Measurements from ENCODE around the gene ZNF837.
"Not testable (repeated sequence)": the region's sequence is repeated elsewhere in the genome, so short reads cannot be mapped to it uniquely, and the experiment has no call there.

The ZNF837 gene

DNA sequence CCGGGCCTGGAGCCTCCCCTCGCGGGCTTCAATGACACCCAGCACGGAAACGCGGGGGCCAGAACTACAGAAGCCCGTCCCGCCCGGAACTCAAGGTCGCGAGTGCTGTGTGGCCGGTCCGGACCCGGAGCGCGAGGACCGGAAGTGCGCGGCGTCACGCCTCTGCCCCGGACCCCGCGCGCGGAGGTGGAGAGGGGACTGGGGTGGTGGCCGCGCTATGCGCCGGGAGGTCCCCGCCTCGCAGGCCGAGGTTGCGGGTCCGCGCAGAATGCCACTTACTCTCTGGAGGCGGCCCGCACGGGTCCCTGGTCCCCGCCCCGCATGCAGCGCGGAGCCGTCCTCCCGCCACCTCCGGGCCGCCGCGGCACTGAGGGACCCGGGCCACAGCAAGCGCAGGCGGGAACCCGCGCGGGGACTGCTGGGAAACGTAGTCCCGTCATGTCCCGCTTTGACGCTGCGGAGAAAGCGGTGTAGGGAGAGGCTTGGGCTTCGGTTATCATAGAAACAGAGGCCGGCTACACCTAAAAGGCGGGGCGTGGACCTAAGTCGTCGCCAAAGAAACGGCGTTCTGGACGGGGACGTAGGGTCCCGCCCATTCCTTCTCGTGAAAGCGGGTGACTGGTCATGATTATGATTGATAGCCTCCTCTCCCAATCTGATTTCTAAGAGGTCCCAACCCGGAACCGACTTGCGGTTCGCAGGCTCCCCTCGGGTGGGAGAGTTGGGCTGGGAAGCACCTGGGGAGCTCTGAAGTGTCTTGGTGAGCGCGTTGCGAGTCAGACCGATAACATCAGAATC, at the start of gene ZNF837:
TSS of gene ZNF837 (minus strand) at position 369 of the 798 bp plus-strand sequence. CDS start 11,698 bp downstream, outside the sequence.
- FAIRE-seq (peak; percentile 93), DNase-seq (ENCODE audit: low spot score) (peak; percentile 99)

DNA sequence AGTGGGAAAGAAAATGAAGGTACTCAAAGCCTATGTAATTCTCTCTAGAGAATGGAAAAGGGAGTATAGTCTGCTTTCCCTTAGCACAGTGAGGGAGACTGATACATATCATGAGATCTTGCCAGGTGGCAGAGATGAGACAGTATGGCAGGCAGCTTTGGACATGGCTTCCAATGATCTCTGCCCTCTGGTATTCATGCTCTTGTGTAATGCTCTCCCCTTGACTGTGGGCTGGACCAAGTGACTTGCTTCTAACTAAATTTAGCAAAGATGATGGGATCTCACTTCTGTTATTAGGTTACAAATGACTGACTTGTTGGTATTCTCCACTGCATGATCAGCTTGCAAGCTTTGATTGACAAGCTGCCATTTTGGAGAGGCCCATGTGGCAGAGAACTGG, 48.9 kb upstream of the ZNF837 start:
- FAIRE-seq (no peak), DNase-seq (ENCODE audit: low spot score) (no peak)

DNA sequence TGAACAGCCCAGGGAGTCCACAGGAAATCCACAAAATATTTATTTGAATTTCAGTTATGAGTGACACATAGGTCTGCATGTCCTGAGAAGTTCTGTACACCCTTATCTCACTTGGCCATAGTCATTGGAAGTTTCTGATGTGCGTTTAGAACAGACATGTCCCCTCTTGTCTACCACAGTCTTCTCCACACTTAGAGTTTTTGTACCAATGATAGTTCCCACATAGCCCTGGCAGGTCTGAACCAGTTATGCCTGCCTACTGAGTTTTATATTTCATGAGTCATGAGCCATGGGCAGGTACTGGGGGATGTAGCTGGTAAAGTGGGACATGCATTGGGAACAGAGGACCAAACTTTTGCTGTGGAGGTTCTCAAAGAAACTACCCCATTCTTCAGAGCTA, 47.8 kb upstream of the ZNF837 start:
- FAIRE-seq = no peak

DNA sequence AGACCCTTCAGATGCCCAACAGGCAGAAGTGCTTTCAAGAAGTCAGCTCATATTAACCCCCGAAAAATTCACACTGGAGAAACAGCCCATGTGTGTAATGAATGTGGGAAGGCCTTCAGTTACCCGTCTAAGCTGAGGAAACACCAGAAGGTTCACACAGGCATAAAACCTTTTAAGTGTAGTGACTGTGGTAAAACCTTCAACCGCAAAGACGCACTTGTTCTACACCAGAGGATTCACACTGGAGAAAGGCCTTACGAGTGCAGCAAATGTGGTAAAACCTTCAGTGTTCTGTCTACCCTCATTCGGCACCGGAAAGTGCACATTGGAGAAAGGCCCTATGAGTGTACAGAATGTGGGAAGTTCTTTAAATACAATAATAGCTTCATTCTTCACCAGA, 36.2 kb upstream of the ZNF837 start:
- DNase-seq (ENCODE audit: low spot score) = no peak
- FAIRE-seq = no peak

More for the DNA sequence above, 47.8 kb upstream of the ZNF837 start:
- no peak for DNase-seq (ENCODE audit: low spot score)

DNA sequence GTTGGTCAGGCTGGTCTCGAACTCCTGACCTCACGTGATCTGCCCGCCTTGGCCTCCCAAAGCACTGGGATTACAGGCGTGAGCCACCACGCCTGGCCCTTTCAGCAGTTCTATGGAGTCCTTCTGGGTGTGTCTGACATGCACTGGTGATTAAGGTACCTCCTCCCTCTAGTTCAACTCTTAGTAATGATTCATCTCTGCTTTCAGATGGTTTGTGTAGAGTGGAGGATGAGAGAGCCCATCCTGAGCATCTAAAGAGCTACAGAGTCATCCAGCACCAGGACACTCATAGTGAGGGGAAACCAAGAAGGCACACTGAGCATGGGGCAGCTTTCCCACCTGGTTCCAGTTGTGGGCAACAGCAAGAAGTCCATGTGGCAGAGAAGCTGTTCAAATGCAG, 35.8 kb upstream of the ZNF837 start:
- DNase-seq (ENCODE audit: low spot score) (no peak), FAIRE-seq (no peak)

DNA sequence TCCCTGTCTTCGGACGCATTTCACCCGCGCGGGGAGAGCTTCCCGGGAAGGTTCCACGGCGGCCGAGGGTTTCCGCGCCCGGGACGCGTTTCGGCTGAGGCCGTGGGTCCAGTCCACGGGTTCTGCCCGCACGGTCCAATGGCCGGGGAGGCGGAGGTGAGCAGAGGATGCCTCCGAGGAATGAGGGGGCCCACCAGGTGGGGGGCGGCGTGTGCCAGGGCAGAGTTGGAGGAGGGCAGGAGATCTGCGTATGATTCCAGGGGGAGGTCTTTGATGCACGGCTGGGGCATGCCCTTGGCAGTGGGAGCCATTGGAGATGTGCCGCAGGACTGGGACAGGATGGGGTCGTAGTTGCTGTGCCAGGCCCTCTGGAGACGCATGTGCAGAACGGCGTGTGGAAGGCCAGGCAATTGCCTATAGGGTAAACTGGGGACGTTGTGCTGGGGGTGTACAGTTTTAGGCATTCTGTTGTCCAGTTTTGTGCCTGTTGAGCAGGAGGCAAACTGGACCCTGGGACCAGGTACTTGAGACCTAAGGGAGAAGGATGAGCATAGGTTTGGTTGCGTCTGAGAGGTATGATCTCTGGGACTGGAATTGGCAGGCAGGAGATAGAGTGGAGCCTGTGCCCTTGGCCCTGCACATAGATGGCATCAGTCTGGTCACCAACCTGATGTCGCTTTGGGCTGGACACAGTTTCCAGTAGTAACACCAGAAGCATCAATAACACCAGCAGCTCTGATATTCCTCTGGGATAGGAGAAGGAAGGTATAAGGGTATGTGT, 28.4 kb upstream of the ZNF837 start:
- DNase-seq (ENCODE audit: low spot score) (peak; percentile 25), FAIRE-seq (no peak)

DNA sequence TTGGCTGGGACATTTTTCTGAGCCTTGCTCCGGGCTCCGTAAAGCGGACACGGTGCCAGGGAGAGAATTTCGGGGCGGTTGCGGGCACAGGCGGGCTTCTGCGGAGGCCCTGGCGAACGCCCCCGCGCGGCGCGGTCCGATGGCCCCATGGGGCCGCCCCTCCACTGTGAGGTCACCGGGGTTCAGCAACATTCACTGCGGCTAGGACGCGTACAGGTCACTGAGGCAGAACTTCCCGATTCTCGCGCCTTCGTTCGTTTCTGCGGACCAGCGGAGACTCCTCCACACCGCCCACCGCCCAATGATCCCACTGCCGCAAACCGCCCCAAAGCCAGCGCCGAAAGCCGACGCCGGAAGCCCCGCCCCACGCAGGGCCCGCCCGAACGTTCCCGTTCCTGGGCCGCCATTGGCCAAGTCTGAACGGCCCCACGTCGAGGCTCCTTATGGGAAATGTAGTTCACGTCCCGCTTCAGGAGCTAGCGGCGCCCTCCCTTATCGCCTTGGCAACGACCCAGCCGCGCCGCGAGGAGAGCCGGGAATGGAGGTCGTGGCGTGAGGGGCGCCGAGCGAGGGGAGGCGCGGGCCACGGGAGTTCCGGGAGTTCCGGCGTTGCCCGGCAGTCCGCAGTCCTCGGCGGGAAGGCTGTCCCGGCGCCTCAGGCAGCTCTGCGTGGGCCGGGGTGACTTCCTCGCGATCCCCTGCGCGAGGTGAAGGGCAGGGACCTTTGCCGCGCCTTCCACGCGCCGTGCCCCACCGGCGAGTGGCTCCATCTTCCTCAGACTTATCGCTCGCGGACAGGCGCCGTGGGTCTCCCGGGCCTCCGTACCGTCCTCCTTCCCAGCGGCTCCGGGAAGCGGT, 27.6 kb upstream of the ZNF837 start, which contains the start of gene ZNF584:
TSS of gene ZNF584 (plus strand) at position 498 of the 858 bp plus-strand sequence. CDS start 499 bp downstream, outside the sequence.
- DNase-seq (ENCODE audit: low spot score) (peak; percentile 86), FAIRE-seq (no peak)

DNA sequence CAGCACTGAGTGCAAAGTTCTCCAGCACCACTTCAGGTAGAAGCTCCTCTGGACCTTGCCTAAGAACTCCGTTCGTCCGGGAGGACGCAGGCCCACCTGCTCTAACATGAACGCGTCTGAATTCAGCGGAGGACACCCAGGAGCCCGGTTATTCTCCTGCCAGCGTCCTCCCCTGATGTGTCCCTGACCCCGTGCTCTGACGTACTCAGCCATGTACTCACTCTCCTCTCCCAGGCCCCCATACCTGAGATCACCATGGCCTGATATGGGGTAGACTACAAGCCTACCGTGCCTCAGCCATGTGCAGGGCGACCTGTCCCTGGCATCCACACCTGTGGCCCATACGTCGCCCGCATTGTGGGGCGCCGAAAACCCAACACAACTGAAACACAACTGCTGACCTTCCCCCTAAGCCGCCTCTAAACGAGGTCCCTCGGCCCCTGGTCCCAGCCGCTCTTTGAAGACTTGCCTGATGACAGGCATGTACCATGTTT, 26.9 kb upstream of the ZNF837 start:
- DNase-seq (ENCODE audit: low spot score) (no peak), FAIRE-seq (no peak)

DNA sequence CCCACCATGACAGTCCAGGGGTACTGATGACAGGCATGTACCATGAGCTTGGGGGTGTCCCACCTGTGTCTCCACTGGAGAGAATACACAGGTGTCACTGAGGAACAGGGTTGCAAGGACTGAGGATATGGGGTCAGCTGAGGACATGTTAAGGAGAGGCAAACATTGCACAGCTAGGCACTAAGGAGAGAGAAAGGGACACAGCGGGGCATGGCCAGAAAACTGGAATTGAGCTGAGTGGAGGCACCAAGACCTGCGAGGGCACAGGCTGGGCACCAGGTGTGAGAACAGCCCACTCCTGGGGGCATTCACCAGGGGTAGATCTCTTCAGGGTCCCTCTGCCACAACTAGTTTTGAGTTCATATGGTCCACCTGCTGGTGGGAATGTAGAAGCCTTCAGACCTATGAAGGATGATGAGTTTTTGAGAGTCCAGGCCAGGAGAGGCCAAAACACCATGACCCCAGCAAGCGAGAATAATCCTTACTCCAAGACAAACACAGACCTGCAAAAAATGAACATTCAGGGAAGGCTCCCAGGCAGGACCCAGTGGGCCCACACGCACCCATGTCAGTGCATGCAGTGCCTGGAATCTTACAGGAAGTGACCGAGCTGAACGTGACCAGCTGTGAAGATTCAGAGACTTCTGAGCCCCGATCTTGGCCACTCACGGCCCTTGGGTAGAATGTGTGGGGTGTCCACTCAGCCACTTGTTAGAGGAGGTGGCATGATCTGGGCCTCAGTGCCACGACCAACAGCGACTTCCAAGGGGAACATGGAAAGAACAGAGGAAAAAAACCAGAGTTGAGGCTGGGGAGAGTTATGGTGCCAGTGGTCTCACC, 26.2 kb upstream of the ZNF837 start:
- FAIRE-seq = no peak
- no peak for DNase-seq (ENCODE audit: low spot score)

DNA sequence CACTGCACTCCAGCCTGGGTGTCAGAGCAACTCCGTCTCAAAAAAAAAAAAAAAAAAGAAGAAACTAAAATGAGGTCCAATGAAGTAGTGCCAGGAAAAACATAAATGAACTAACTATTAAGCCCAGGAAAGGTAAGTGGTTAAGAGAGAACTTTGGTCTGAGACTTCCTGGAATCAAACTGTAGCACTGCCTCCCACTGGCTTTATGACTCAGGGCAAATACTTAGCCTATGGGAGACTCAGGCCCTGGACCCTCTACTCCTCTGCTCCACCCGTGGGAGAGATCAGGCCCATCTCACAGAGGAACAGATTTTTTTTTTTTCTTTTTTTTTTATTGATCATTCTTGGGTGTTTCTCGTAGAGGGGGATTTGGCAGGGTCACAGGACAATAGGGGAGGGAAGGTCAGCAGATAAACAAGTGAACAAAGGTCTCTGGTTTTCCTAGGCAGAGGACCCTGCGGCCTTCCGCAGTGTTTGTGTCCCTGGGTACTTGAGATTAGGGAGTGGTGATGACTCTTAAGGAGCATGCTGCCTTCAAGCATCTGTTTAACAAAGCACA, 23.2 kb upstream of the ZNF837 start:
- not testable (repeated sequence) for FAIRE-seq; DNase-seq (ENCODE audit: low spot score)

DNA sequence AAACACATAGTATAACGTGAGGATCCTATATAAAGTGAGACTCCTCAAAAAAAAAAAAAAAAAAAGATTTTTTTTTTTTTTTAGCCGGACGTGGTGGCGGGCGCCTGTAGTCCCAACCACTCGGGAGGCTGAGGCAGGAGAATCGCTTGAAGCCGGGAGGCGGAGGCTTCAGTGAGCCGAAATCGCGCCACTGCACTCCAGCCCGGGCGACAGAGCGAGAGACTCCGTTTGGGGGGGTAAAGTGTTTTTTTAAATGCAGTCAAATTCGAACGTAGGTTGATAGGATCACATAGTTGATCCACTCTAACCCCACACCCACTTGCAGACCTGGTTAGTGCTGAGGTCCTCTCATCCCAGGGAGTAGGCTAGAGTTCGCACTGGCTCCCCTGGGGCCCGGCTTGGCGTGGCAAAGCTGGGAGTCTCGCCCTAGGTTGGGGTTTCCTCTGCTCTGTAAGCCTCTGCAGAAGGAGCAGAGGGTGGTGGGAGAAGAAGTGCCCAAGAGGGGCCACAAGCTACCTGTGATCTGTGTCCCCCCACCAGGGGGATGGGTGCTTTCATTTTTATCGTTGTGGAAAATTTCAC, 21.1 kb upstream of the ZNF837 start:
- FAIRE-seq (no peak), DNase-seq (ENCODE audit: low spot score) (no peak)

DNA sequence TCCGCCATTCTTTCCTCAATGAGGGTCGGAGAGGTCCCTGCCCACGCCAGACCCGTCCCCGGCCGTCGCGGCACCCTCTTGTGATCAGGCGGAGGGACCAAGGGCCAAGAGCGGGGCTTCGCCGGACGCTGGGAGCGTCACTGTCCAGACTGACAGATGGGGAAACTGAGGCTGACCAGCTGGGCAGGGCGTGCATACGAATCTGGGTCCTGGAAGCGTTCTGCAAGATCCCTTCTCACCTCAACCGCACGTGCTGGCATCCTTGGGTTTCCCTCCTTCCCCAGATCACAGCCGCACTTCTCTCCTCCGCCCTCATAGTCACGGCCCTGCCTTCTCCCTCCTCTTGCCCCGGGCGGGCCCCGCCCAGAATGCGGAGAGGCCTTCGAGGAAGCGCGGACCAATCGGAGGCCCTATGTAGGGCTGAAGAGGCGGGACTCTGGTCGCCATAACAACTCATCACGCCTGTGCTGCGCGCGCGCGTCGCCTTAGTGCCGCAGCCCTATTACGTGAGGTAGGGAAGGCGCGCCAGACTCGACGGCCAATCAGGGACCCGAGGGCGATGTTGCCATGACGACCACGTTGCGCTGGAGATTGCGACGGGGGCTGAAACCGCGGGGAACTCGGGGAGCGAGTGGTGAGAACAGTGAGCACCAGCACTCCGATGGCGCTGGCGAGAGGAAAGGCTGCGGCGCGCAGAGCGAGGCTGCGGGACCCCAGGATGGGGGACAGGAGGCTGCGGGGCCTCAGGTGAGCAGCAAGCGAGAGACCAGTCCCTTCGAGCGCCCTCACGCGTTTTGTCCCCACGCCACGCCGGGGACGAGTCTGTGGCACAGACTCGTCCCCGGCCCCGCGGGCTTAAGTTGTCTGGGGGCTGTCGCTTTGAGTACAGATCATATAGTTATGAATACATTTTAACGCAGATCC, 20.3 kb upstream of the ZNF837 start:
- DNase-seq (ENCODE audit: low spot score) = peak; percentile 96
- peak; percentile 85 for FAIRE-seq

DNA sequence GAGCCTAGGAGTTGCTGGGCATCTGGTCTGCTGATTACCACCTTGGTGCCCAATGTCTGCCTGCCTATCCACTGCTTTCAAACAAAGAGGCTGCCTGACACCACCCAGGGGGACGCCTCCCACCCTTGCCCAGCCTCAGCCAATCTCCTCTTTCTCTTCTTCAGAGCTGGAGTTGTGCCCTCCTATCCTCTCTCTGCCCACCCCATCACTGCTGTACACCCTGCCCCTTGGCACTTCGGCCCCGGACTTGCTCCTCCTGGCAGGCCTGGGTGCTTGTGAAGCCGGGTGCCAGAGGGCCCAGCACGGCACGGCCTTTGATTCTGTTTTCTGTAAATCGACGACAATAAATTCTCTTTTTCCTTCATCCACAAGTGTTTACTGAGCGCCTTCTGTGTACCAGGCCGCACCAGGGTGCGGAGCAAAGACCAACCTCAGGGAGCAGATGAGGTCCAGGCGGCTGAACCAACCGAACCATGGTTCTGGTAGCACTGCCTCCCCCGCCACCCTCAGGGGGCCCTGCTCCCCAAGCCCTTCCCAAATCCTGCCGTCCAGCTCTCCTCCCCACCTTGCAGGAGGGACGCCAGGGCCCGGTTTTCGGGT, 19.6 kb upstream of the ZNF837 start:
- no peak for DNase-seq (ENCODE audit: low spot score)
- no peak for FAIRE-seq

DNA sequence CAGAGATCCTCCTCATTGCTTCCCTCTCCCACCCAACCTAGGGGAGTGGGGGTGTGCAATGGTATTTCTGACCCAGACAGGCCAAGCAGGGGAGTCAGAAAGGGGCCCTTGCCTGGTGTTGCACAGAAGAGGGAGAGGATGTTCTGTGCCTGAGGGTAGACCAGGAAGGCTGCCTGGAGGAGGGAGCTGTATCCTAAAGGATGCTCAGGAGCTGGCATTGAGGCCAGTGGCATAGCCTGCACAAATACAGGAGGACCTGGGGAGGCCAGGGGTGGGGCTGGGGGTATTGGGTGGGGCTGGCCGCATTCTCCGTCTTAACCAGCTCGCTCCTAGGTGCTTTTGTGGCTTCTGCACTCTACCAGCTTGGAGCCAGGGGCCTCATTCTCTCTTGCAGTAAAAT, 19.1 kb upstream of the ZNF837 start:
- FAIRE-seq = no peak
- no peak for DNase-seq (ENCODE audit: low spot score)

DNA sequence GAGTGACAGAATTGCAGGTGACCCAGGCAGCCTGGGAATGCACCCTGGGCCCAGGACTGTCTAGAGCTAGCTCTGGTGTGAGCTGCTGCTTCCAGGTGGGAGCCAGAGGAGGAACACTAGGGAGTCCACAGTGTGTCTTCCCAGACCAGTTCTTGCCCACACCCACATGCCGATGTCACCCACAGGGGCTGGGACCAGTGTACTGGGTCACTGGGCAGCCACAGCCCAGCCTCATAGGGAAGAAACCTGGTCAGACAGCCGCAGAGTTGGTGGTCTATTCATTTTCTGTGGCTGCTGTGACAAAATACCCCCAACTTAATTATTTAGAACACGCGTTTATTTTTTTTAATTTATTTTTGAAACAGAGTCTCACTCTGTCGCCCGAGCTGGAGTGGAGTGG, 17.7 kb upstream of the ZNF837 start:
- no peak for FAIRE-seq
- DNase-seq (ENCODE audit: low spot score) = no peak

DNA sequence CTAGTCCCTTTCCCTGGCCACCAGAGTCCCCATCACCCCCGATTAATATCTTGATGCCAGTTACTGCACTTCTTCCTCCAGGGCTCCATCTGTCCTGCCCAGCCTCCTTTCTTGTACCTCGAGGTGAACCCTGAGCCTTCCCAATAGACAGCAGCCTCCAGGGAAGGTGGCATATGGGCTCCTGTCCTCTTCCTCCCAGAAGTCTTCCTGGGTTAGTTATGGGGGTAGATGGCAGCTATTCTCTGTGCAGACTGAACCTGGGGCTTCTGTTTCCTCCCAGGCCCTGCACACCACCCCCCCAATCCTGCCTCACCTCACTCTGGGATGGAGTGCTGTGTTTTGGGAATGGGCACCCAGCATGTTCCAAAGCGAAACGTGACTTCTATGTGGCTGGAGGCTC, 17.3 kb upstream of the ZNF837 start:
- FAIRE-seq (no peak), DNase-seq (ENCODE audit: low spot score) (no peak)

DNA sequence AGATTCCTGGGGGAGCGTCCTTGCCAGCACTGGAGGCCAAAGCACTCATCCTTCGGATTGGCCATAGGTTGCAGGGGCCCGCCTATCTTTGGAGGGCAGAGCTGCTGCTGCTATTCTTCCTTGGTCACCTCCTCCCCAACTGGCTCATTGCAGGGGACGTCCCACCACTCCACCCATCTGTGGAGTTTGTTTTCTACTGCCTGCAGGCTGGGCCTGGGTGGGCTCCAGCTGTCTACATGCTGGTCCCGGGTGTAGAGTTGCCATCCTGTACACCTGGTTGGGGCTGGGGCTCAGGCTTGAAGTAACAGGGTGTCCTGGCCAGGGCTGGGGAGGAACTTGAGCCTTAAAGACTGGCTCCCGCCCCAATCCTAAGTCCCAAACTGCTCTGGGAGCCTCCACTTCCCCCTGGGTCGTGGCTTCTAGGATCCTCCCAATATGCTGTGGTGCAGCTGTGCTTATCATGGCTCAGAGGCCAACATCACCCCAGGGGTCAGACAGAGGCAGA, 16.8 kb upstream of the ZNF837 start:
- no peak for DNase-seq (ENCODE audit: low spot score)
- FAIRE-seq = no peak

All from RCC 7860 (cell line).